Lower lobe of right lung (tissue), 2 donors: Measurements from ENCODE around the gene TRAPPC10. TPM values are rescaled to one million over a fixed set of nuclear protein-coding genes. Genes with fewer than 3 reads are reported as not detected.

Experiments
- ATAC-seq, 2 donors: fragments of 200-7000 bp; cut with Tn5 transposase; one replicate each; pipeline ENCODE4 v1.9.1; 2020 to 2022; ENCODE audit warnings: mild to moderate bottlenecking in 2 of 2, moderate library complexity in 2 of 2
- DNase-seq: peaks from one replicate; pipeline ENCODE4 v3.0.0-alpha.2; 2020
- H3K27ac ChIP-seq: fragments of 200-600 bp; one replicate; pipeline ENCODE4 v1.8.0; 2022
- H3K27me3 ChIP-seq: fragments of 200-600 bp; one replicate; pipeline ENCODE4 v1.8.0; 2022; ENCODE audit warnings: low read depth
- H3K36me3 ChIP-seq: fragments of 200-600 bp; one replicate; pipeline ENCODE4 v1.8.0; 2022; ENCODE audit warnings: mild to moderate bottlenecking
- H3K4me1 ChIP-seq: fragments of 200-600 bp; one replicate; pipeline ENCODE4 v1.8.0; 2022
- H3K4me3 ChIP-seq: fragments of 200-600 bp; one replicate; pipeline ENCODE4 v1.8.0; 2022; ENCODE audit warnings: mild to moderate bottlenecking
- H3K9me3 ChIP-seq: fragments of 200-600 bp; one replicate; pipeline ENCODE4 v1.8.0; 2022
- CTCF ChIP-seq: fragments of 200-600 bp; IDR thresholded peaks from one replicate; pipeline ENCODE4 v1.8.0; 2022; ENCODE audit warnings: antibody characterized with exemption, mild to moderate bottlenecking
- intact Hi-C: fragments of 100-400 bp; cut with DNase I; formaldehyde crosslinking; loops from one replicate; pipeline ENCODE4 v1.11.0; 2022
- total RNA-seq: library from RNA; stranded (reverse); fragmentation: NEBNext Ultra II Directional; extraction: Animal tissue kit (Norgen Biotek cat#: 25700); gene quantifications from one replicate; pipeline ENCODE4 v1.2.1, GENCODE V29; 2021
- donor health status: DM: no; HTN: yes; CAD: no; lungs with severe emphysema.

Gene TRAPPC10
- total RNA-seq, 1 donor from 2014 or later = 47.4 TPM

- intact Hi-C loops = no loop called here
- H3K36me3 ChIP-seq = peaks cover 81% of the 10 kb centered on the region
- no peak overlapping the region for H3K4me3 ChIP-seq
- H3K27me3 ChIP-seq = no peaks in the 10 kb centered on the region
- no peak for ATAC-seq
- TF ChIP-seq CTCF = no peak
- H3K9me3 ChIP-seq = no peaks in the 10 kb centered on the region
- DNase-seq = no peak
- H3K27ac ChIP-seq = no peak overlapping the region
- H3K4me1 ChIP-seq = no peaks in the 10 kb centered on the region
Observed at GRCh38 chr21:44059710-44060109, 47.6 kb downstream of the TRAPPC10 start.

DNA sequence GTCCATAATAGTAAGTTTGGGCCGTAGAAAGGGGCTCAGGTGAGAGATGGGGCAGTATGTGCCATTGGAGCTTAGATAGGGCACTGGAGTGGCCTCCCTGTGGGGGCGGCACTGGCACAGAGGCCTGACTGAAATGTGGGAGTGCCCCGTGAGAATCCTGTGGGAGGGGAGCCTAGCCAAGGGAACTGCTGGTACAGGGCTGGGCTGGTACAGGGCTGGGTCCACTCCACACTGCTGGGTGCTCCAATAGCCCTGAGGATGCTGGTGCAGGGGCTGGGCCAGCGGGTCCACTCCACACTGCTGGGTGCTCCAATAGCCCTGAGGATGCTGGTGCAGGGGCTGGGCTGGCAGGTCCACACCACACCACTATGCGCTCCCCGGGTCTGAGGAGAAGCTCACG, 50.3 kb downstream of the TRAPPC10 start:
- DNase-seq (no peak), ATAC-seq (peak in 1 of 2 donors; percentile 25)
- Histone ChIP-seq H3K27me3 (no peaks in the 10 kb centered on the region), H3K4me1 (no peaks in the 10 kb centered on the region), H3K9me3 (no peaks in the 10 kb centered on the region), H3K36me3 (peaks cover 76% of the 10 kb centered on the region), H3K27ac (no peak overlapping the region), H3K4me3 (no peak overlapping the region)
- no peak for TF ChIP-seq CTCF
- intact Hi-C loops = no loop called here

GRCh38 chr21:44063151-44063912, 51.2 kb downstream of the TRAPPC10 start:
- ATAC-seq (no peak), DNase-seq (no peak)
- intact Hi-C loops = no loop called here
- TF ChIP-seq CTCF = no peak
- H3K27ac ChIP-seq = no peak overlapping the region
- no peak overlapping the region for H3K4me3 ChIP-seq
- H3K27me3 ChIP-seq = no peaks in the 10 kb centered on the region
- H3K36me3 ChIP-seq = peaks cover 74% of the 10 kb centered on the region
- H3K9me3 ChIP-seq = no peaks in the 10 kb centered on the region
- no peaks in the 10 kb centered on the region for H3K4me1 ChIP-seq

DNA sequence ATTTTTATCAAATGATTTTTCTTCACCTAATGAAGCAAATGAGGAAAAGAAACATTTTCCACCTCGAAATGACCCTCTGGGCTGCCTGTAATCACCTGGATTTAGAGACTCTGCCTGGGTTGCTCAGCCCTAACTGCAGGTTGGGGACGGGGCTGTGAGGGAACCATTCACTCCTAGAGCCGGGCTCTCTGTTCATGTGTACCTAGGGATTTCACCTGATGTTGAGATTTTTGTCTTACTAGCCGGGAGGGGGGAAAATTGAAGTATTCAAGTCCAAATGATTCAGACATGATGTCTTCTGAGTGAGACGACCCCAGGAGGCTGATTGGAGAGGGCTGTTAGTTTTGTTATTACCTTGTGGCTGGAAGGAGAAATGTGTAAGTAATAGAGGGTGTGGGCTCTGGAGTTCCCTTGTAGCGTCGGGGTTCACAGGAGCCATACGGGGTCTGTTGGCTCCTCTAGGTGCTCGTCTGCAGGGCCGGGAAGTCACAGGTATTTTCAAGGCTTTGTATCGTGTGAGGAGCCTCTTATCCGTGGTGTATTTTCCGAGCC, 52.8 kb downstream of the TRAPPC10 start:
- Histone ChIP-seq H3K4me3 (no peak overlapping the region), H3K36me3 (peaks cover 76% of the 10 kb centered on the region), H3K4me1 (no peaks in the 10 kb centered on the region), H3K27ac (no peak overlapping the region), H3K27me3 (no peaks in the 10 kb centered on the region), H3K9me3 (no peaks in the 10 kb centered on the region)
- no peak for TF ChIP-seq CTCF
- no peak for ATAC-seq
- no peak for DNase-seq
- intact Hi-C loops = no loop called here

DNA sequence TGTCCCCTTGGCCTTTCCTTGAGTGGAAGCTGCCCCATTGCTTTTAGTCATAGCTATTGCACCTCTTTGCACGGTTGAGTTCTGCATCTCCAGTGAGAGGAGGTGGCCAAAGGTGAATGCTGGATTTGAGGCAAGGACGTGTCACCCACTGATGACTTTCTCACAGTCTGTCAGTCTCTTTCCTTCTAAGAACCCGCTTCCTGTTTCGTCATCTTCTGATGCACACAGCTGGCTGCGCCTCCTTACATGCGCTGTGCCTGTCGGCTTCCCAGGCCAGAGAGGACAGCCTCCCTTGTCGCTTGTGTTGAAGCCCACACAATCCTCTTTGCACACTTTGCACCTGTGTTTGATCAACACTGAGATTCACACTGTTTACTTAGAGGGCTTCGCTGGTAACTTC, 53.3 kb downstream of the TRAPPC10 start:
- intact Hi-C loops = no loop called here
- Histone ChIP-seq H3K27me3 (no peaks in the 10 kb centered on the region), H3K4me1 (no peaks in the 10 kb centered on the region), H3K27ac (no peak overlapping the region), H3K36me3 (peaks cover 76% of the 10 kb centered on the region), H3K4me3 (no peak overlapping the region), H3K9me3 (no peaks in the 10 kb centered on the region)
- TF ChIP-seq CTCF = no peak
- ATAC-seq (peak; percentile 58 to 66), DNase-seq (no peak)
